HG02623 (cell line): ENCODE results near the gene PHGDH.
"Not testable (repeated sequence)": the region's sequence is repeated elsewhere in the genome, so short reads cannot be mapped to it uniquely, and the experiment has no call there.

Experiments
- ATAC-seq: cut with Tn5 transposase; IDR thresholded peaks from one replicate; pipeline ENCODE4 v1.9.1; 2021; ENCODE audit warnings: moderate library complexity; ENCODE audit not compliant: unreplicated experiment

PHGDH gene

GRCh38 chr1:119786046-119786445 is 74.3 kb downstream of the PHGDH start:
- ATAC-seq = not testable (repeated sequence)

- not testable (repeated sequence) for ATAC-seq
Observed at GRCh38 chr1:119786473-119787050, 74.8 kb downstream of the PHGDH start.

GRCh38 chr1:119787776-119788175 is 76.0 kb downstream of the PHGDH start:
- no peak for ATAC-seq

- ATAC-seq = no peak
Observed at GRCh38 chr1:119790451-119791198, 78.9 kb downstream of the PHGDH start.

DNA sequence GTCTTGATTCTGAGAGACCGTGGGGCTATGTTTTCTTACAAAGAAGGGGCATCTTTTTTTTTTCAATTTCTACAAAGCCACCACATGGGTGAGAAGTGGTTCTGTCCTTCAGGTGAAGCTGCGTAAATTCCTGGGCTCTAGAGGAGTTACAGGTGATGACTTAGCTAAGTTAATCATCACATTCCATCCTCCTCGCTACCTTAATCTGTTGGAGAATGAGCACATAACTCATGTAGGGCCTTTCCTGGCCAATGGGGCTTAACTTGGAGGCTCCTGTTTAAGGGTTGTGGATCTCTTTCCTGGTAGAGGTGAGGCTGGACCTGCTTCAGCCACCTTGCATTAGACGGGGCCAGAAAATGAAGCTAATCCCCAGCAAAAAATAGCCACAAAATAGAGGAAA is 79.6 kb downstream of the PHGDH start:
- ATAC-seq = no peak
